Iris pigment epithelial cell (primary cell): ENCODE data around the gene FXYD1.

Experiments used
- DNase-seq: peaks from one replicate; pipeline ENCODE4 v3.0.0-alpha.2; 2011; ENCODE audit warnings: low read depth

Gene FXYD1

DNA sequence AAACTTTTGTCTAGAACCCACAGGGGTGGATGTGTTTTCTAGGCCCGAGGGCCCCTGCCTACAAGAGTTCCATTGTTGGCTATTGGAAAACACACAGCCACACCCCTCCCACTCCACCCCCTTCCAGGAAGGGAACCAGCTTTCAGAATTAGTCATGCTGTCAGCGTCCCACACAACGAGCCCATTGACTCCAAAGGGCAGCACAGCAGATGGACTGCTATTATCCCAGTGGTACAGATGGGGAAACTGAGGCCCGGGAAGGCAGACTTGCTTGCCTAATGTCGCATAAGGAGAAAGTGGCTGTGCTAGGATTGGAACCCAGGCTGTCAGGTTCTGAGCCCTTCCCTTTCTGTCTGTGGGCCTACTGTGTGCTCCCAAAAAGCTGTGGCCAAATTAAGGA, 31.1 kb upstream of the FXYD1 start:
- peak; percentile 47 for DNase-seq

DNA sequence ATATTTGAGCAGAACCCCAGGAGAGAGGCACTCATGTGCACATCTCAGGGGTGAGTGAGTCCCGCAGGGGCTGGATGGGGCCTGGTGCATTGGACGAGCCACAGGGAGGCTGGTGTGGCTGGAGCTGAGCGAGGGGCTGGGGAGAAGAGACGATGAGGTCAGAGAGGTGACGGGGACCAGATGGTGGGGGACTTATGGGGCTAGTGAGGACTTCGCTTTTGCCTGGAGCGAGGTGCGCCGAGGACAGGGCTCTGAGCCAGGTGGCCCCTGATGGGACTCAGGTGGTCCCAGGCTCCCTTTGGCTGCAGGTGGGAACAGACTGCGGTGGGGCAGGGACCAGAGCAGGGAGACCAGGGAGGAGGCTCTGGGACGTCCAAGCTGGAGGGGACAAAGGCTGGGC, 29.9 kb upstream of the FXYD1 start:
- DNase-seq, result no peak

DNA sequence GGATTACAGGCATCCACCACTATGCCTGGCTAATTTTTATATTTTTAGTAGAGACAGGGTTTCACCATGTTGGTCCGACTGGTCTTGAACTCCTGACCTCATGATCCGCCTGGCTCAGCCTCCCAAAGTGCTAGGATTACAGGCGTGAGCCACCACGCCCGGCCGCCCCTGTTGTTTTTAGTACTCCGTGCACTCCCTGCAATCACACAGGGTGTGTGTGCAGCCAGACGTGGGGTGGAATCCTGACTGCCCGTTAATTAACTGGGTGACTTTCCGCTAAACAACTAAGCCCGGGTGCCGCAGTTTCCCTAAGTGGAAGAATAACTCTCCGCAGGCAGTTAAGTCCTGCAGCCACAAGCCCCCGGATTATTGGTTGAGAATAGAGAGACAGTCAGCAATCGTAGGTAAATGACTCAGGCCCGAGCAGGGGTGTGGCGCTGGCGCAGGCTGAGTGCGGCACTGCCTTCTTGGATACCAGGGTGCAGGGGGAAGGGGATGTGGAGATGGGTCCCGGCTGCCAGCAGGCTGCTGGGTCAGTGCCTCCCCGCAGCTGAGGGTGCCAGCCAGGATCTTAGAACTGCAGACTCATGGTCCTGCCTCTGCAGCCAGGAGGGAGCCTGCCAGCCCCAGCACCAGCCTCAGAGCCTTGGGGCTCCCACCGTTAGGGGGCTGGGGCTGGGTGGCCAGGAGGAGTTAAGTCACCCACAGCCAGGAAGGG, 29.1 kb upstream of the FXYD1 start:
- no peak for DNase-seq

DNA sequence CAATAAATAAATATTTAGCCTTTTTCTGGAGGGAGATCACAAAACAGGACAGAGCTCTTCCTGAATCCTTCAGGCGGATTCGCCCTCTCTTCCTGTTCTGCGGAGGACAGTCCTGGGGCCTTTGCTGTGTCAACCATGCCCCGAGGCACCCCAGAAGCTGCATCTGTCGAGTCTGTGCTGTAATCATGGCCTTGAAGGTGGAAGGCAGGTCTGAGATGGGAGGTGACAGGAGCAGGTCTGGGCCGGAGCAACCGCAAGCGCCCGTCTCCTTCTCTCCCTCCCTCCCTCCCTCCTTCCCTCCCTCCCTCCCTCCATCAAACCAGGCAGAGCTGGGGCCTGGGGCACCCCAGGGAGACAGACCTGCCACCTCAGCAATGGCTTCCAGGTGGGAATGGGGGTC, 27.6 kb upstream of the FXYD1 start:
- no peak for DNase-seq

DNA sequence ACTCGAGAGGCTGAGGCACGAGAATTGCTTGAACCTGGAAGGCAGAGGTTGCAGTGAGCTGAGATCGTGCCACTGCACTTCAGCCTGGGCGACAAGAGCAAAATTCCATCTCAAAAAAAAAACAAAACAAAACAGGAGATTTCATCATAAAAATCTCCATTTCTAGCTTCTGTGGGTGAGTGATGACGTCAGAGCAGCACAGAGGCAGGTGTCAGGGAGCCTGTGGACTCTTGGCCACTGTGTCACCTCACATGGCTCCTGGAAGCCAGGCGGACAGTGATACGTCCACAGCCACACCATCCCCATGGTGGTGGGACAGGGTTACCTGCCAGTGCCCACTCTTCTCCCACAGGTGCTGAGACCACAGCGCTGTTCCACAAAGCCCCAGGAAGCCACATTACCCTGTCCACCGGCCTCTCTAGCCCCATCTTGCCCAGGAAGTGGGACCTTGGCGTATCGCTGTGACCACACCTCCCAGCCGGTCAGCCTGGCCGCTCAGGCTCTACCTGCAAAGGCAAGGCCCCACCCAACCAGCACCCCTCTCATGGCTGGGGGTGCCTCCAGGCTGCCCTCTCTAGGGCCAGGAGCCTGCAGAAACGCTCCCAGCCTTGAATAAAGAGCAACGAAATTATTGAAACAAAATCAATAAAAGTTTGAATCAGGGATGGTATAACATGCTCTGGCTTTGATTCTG, 25.5 kb upstream of the FXYD1 start:
- DNase-seq, result no peak

DNA sequence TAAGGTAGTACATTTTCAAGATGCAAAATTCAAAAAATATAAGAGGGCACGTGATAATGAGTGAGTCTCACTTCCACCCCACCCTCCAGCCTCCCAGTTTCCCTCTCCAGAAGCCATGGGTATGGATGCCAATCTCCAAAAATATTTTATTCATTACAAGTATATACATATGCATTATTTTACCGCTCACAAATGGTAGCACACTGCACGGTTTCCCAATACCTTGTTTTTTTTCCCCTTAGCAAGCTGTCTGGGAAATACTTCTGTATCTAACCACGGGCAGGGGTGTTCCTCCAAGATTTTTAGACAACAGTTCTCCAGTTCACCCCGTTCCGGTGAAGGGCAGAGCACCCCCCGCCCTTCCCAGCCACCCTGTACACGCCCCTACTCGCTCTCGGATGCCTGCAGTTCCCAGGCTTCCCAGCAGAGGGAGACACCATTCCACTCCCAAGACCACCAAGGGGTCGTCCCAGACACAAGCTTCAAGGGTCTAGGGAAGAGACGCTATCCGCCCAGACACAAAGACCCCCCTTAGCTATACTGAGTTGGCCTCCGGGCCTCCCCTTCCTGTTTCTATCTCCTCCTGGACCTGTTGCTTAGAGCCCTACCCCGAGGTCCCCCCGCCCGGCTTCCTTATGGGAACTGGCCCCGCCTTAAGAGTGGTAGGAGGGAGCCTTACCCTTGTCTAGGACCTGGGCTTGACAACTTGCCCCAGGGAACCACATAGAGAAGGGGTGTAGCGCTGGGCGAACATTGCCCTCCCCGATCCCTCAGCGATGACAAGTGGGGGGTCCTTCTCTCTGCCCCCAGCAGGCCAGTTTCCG, 24.1 kb upstream of the FXYD1 start:
- DNase-seq, result peak; percentile 18

DNA sequence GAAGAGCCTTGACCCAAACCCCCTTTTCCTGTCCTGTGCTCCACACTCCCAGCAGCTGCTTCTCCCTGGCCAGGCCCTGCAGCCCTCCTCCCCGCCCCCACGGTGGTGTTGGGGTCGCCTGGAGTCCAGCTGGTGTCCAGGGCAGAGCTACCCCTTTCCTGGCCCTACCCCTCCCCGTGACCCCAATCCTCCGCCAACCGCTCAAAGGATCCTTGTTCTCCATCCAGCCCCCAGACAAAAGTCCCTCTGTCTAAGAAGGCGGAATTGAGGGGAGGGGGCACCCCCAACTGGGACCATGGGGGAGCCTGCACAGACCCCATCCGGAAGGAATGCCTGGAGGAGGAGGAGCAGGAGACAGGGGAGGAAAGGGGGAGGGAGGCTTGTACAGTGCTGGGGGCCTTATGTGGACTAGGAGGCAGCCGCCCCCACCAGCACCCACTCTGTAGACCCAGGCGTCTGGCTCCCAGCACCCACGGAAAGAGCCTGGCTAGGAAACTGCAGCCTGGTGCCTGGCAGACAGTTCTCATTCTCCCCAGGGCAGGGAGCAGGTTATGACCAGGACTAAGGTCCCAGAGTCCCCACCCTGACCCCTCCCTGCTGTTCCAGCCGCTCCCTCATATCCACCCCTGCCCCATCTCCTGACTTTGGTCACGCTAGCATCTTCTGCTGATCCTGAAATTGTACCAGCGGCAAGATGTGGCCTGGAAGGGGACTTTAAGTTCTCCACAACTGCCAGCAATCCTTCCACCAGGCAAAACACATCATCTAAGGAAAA, 23.3 kb upstream of the FXYD1 start, which contains the start of gene FXYD3:
FXYD3 (plus strand) TSS at position 647 of the 775 bp plus-strand sequence. CDS start 3,554 bp downstream, outside the sequence.
- no peak for DNase-seq

DNA sequence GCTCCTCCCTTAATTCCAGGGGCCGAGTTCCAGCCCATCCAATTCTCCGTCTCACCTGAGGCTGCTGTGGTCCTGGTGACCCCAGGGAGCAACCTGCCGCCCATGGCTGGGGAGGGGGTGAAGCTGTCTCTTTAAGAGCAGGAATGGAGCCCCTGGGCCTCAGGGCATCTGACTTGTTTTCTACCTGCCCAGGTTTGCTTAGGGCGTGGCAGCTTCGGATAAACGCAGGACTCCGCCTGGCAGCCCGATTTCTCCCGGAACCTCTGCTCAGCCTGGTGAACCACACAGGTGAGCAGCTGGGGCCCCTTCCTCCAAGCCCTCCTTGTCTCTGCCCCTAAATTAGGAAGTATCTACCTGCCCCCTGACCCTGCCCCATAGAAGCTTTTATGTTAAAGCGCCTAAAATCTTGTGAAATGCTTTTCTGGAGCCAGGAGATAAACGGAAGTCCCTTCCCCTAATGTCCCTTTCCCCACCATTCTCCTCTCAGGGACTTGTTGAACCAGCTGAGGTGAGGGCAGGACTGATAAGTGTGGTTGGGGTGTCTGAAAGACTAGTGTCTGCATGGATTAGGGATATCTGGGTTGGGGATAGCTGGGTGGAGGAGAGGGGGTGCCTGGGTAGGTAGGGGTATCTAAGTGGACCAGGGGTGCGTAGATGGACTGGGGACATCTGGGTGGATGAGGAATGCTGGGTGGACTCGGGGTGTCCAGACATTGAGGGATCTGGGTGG, 22.4 kb upstream of the FXYD1 start:
- DNase-seq, result no peak

DNA sequence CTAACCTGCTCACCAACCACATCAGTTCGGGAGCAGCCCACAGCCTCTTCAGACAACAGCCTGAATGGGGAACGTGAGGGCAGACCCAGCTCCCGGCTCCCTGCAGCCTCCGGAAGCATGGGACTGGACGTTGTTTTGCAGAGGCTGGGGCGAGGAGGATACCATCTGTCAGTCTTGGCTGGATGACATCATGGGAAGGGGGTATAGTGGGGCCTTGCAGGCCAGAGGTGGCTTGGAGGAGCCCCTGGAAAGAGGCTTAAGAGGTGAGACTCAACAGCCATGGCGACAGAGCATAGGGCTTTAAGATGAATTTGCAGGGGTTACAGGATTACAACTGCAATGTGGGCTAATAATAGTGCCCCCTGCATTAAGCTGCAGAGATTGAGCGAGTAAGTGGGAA, 21.5 kb upstream of the FXYD1 start:
- DNase-seq, result no peak

DNA sequence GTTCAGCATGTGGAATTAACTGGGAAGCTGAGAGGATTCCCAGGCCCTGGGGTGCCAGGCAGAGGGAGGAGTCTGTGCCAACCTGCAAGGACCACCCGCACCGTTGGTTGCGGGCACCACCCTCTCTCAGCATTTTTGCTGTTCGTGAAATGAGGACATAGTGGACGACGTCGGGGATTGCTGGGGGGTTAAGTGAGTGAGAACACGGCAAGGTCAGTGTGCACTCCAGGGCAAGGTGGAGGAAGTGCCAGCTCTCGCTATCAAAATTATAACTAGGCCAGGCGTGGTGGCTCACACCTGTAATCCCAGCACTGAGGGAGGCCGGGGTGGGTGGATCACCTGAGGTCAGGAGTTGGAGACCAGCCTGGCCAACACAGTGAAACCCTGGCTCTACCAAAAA, 20.8 kb upstream of the FXYD1 start:
- no peak for DNase-seq

DNA sequence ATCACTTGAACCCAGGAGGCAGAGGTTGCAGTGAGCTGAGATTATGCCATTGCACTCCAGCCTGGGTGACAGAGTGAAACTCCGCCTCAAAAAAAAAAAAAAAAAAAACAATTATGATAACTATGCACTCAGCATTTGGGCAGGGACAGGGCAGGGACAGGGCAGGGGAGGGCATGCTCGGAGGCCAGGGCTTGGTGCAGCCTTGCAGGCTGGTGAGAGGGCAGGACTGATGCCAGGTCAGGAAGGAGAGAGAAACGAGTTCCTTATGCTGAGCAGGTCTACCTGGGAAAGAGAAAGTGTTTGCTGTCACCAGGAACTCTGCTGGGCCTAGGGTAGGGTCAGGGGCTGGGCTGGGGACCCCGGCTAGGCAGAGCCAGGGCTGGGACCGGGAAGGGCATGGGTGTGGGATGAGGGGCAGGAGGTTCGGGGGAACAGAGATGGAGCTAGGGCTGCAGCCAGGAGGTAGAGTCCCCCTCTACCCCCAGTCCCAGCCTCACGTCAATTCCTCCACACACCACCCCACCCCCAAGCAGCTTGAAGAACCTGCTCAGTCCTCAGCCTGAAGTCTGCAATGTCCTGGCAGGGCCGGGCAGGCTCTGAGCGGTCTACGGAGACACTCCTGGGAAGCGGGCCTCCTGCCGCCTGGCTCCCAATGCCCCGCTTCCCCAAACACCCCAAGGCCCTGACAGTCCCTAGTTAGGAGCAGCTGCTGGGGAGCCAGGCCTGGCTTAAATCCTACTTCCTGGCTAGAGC, 20.2 kb upstream of the FXYD1 start:
- DNase-seq, result no peak

DNA sequence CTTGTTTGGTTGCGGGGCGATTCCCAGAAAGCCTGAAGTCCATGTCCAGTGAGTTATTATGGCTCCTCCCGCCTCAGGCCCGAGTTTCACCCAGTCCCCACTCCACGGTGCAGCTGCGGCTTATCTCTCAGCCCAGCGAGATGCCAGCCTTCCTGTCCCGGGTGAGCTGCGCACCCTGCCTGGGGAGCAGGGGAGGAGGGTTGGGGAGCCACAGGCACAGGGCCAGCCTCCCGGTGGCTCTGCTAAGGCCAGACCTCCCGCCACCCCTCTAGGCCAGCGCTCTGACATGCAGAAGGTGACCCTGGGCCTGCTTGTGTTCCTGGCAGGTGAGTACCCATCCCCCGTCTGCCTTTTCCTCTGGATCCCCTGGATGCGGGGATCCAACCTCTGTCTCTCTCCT, 19.5 kb upstream of the FXYD1 start:
- DNase-seq, result no peak

DNA sequence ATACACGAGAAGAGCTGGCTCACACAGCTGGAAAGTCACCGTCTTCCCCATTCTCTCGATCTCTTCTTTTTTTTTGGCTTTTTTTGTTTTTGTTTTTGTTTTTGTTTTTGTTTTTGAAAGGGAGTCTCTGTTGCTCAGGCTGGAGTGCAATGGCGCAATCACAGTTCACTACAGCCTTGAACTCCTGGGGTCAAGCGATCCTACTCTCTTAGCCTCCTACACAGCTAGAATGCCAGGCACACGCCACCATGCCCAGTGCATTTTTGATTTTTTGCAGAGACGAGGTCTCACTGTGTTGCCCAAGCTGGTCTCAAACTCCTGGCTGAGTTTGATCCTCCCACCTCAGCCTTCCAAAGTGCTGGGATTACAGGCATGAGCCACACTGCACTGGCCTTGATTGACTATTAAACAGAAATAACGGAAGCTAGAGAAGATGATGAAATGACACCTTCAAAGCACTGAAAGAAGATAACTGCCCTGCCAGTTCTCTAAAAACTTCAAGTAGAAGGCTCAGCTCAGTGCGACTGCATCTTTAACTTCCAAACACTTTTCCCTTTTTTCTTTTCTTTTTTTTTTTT, 19.0 kb upstream of the FXYD1 start:
- DNase-seq, result no peak

DNA sequence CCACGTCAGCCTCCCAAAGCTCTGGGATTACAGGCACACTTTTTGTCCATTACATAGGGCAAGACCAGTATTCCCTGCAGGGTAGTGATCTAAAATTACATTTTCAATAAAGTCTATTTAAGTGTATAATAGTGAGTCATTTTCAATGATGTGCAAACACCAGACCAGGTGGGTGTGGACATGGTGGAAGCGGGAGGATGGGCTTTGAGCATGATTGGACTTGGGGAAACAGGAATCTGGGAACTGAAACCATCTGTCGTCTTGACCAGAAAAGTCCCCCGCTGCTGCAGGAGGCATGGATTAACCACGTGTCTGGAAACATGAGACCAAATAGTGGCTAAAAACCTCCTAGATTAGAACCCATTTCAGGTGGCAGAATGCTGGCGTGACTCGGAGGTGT, 18.1 kb upstream of the FXYD1 start:
- peak; percentile 53 for DNase-seq

DNA sequence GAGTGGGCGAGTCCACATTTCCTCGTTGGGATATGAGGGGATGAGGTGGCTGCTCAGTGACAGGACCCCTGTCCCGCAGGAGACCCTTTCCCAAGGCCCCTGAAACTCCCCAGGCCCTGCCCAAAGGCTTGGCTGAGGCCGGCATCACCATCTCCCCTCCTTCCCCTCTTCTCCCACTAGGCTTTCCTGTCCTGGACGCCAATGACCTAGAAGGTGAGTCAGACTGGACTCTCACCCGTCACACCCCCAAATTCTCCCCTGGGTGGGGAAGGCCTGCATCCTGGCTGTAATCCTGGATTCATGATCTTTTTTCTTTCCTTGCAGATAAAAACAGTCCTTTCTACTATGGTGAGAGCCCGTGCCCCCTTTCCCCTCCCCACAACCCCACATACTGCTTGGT, 17.7 kb upstream of the FXYD1 start:
- no peak for DNase-seq

DNA sequence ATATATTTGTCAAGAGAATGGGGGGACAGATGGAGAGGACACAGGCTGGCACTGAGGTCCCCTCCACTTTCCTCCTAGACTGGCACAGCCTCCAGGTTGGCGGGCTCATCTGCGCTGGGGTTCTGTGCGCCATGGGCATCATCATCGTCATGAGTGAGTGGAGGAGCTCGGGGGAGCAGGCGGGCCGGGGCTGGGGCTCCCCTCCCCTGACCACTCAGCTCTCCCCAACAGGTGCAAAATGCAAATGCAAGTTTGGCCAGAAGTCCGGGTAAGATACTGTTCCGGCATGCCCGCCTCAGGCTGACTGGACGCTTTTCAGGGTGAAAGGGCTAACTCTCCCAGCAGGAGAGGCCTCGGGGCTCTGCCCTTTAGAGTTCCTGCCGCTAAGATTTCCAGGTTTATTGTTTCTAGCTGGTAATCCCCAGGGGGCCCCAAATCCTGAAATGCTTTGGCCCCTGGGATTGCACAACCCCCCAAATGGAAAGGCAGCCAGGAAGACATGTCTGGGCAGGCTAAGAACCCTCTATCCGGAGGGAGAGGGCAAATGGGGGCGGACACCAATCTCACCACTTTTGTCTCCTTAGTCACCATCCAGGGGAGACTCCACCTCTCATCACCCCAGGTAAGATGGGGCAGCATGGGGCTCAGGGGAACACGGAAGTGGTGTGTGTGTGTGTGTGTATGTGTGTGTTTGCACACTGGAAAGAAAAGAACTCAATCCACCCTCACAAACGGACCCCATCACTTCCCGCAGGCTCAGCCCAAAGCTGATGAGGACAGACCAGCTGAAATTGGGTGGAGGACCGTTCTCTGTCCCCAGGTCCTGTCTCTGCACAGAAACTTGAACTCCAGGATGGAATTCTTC, 15.7 kb upstream of the FXYD1 start:
- no peak for DNase-seq

DNA sequence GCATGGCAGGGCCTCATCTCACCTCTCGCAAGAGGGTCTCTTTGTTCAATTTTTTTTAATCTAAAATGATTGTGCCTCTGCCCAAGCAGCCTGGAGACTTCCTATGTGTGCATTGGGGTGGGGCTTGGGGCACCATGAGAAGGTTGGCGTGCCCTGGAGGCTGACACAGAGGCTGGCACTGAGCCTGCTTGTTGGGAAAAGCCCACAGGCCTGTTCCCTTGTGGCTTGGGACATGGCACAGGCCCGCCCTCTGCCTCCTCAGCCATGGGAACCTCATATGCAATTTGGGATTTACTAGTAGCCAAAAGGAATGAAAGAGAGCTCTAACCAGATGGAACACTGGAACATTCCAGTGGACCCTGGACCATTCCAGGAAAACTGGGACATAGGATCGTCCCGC, 15.1 kb upstream of the FXYD1 start:
- DNase-seq, result no peak

DNA sequence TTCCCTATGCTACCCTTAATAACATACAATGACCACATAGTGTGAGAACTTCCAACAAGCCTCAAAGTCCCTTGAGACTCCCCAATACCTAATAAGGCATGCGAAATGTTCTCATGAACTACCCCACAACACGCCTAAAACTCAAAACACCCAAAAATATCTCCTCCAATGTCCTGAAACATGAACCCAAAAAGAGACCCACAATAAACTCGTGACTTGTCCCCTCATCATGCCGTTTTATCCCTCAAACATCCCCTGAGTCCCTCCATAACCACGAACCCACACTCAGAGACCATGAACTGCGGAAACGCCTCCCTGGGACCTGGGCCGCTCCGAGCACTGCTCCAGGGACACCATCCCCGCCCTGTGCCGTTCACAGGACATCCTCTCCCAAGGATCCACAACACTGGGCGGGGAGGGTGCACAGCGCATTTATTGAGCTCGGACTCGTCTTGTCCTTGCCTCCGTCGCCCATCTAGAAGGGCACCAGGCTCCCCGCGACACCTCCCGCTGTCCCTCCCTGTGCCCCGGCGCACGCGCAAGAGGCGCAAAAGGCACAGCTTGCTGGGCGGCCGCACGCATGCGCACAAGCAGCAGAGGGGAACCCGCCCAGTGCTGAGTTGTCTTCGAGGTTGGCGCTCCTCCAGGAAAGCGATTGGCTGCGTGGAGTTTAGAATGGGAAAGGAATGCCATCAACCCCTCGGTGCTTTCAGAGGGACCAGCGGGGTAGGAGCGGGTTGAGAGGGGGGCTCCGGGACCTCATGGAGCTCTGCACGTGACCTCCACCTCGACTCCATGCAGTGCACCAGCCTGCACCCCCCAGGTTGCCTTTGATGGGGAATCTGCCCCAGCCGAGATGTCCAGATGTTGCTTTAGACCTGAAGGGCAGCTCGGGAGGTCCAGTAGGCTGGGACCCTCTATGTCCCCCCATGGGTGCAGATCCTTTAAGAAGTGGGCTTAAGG, 14.2 kb upstream of the FXYD1 start:
- DNase-seq, result peak; percentile 86
